MCF 10A (cell line): ENCODE results near the gene MYH1. TPM values are rescaled to one million over a fixed set of nuclear protein-coding genes. Genes with fewer than 3 reads are reported as not detected.
"Not testable (repeated sequence)": the region's sequence is repeated elsewhere in the genome, so short reads cannot be mapped to it uniquely, and the experiment has no call there.

Source experiments
- BruUV-seq: library from RNA; stranded (reverse); fragments of 400-500 nt; replicated peaks from 2 replicates; lab custom pipeline; 2021; lab: Mats Ljungman, UMichigan
- CTCF ChIA-PET: fragments of 300-600 bp; sonication (Branson Sonifier 250); formaldehyde crosslinking; extraction: SDS; loops from one replicate; lab custom pipeline; 2021; ENCODE audit warnings: antibody characterized with exemption, inconsistent platforms; lab: Yijun Ruan, JAX
- POLR2A ChIA-PET: fragments of 300-600, 350-650 bp; sonication (Branson Sonifier 250); formaldehyde crosslinking; extraction: SDS; loops from one replicate; lab custom pipeline; 2020; ENCODE audit warnings: antibody characterized with exemption, inconsistent platforms; lab: Yijun Ruan, JAX
- DNase-seq: peaks from one replicate; pipeline ENCODE4 v3.0.0-alpha.2; 2018; ENCODE audit not compliant: unreplicated experiment
- H3K27ac Mint-ChIP-seq: one replicate; pipeline ENCODE4 v1.8.0; 2022; ENCODE audit warnings: mild to moderate bottlenecking, low read depth, mixed read lengths; ENCODE audit not compliant: unreplicated experiment
- H3K27me3 Mint-ChIP-seq: one replicate; pipeline ENCODE4 v1.8.0; 2022; ENCODE audit warnings: mixed read lengths; ENCODE audit not compliant: insufficient read depth, unreplicated experiment
- H3K36me3 Mint-ChIP-seq: one replicate; pipeline ENCODE4 v1.8.0; 2022; ENCODE audit warnings: mild to moderate bottlenecking, moderate library complexity, mixed read lengths; ENCODE audit not compliant: insufficient read depth, unreplicated experiment
- H3K4me1 Mint-ChIP-seq: one replicate; pipeline ENCODE4 v1.8.0; 2022; ENCODE audit warnings: mixed read lengths; ENCODE audit not compliant: insufficient read depth, unreplicated experiment
- H3K4me3 Mint-ChIP-seq: one replicate; pipeline ENCODE4 v1.8.0; 2022; ENCODE audit warnings: mild to moderate bottlenecking, moderate library complexity, mixed read lengths; ENCODE audit not compliant: unreplicated experiment
- H3K9me3 Mint-ChIP-seq: one replicate; pipeline ENCODE4 v1.8.0; 2022; ENCODE audit warnings: mixed read lengths; ENCODE audit not compliant: unreplicated experiment
- intact Hi-C: fragments of 100-400 bp; cut with micrococcal nuclease; formaldehyde crosslinking; loops from 2 replicates; pipeline ENCODE4 v1.14.1; 2022
- total RNA-seq: library from RNA; stranded (reverse); gene quantifications from 2 replicates; pipeline ENCODE4 v1.2.3, GENCODE V29; 2022
- TF ChIP-seq, protein P1 (sequence below): fragments of 200-600 bp; IDR thresholded peaks from one replicate; pipeline ENCODE4 v1.8.0; 2022; ENCODE audit warnings: antibody characterized with exemption, mild to moderate bottlenecking; ENCODE audit not compliant: unreplicated experiment

The MYH1 gene
- total RNA-seq, 1 experiment from 2014 or later, result not detected

GRCh38 chr17:10556301-10557005 is 38.1 kb upstream of the MYH1 start:
- ChIA-PET POLR2A (no interaction called here), CTCF (interaction anchor here (0.6 to 1.2 kb wide), 3 partner anchors 61 to 1354 kb away, joined by 3 read pairs; no protein-coding TSS in a partner anchor)
- H3K4me1 Mint-ChIP-seq, result no peaks in the 10 kb centered on the region
- H3K27me3 Mint-ChIP-seq, result no peaks in the 10 kb centered on the region
- H3K27ac Mint-ChIP-seq, result no peak overlapping the region
- intact Hi-C loops, result no loop called here
- no peaks in the 10 kb centered on the region for H3K36me3 Mint-ChIP-seq
- H3K9me3 Mint-ChIP-seq, result no peaks in the 10 kb centered on the region
- TF ChIP-seq, protein P1, sequence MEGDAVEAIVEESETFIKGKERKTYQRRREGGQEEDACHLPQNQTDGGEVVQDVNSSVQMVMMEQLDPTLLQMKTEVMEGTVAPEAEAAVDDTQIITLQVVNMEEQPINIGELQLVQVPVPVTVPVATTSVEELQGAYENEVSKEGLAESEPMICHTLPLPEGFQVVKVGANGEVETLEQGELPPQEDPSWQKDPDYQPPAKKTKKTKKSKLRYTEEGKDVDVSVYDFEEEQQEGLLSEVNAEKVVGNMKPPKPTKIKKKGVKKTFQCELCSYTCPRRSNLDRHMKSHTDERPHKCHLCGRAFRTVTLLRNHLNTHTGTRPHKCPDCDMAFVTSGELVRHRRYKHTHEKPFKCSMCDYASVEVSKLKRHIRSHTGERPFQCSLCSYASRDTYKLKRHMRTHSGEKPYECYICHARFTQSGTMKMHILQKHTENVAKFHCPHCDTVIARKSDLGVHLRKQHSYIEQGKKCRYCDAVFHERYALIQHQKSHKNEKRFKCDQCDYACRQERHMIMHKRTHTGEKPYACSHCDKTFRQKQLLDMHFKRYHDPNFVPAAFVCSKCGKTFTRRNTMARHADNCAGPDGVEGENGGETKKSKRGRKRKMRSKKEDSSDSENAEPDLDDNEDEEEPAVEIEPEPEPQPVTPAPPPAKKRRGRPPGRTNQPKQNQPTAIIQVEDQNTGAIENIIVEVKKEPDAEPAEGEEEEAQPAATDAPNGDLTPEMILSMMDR, result no peak
- no TSS peak for BruUV-seq
- DNase-seq, result no peak
- H3K4me3 Mint-ChIP-seq, result no peak overlapping the region

GRCh38 chr17:10550014-10550413 is 31.7 kb upstream of the MYH1 start:
- no peak for DNase-seq
- Mint-ChIP-seq H3K27ac (no peak overlapping the region), H3K4me3 (no peak overlapping the region), H3K4me1 (no peaks in the 10 kb centered on the region), H3K27me3 (no peaks in the 10 kb centered on the region), H3K9me3 (no peaks in the 10 kb centered on the region), H3K36me3 (no peaks in the 10 kb centered on the region)
- CTCF ChIA-PET, result no interaction called here
- intact Hi-C loops, result no loop called here
- POLR2A ChIA-PET, result no interaction called here
- TF ChIP-seq, protein P1, result no peak
- BruUV-seq, result no TSS peak

GRCh38 chr17:10549096-10549842 is 30.9 kb upstream of the MYH1 start, which contains the start of gene MYH2:
Gene MYH2, minus strand, starts transcription at chr17:10549658. Its CDS starts 1,738 bp downstream, at chr17:10547920.
- H3K27me3 Mint-ChIP-seq, result no peaks in the 10 kb centered on the region
- no peak within 1 kb of the TSS for H3K27ac Mint-ChIP-seq
- no peaks in the 10 kb centered on the region for H3K4me1 Mint-ChIP-seq
- ChIA-PET POLR2A (no interaction called here), CTCF (no interaction called here)
- no peak within 1 kb of the TSS for H3K4me3 Mint-ChIP-seq
- H3K9me3 Mint-ChIP-seq, result no peaks in the 10 kb centered on the region
- intact Hi-C loops, result no loop called here
- no TSS peak for BruUV-seq
- no peak for DNase-seq
- TF ChIP-seq, protein P1, result no peak
- no peaks in the 10 kb centered on the region for H3K36me3 Mint-ChIP-seq

- H3K4me1 Mint-ChIP-seq, result peaks cover 6% of the 10 kb centered on the region
- H3K36me3 Mint-ChIP-seq, result no peaks in the 10 kb centered on the region
- H3K27ac Mint-ChIP-seq, result no peak overlapping the region
- DNase-seq, result no peak
- BruUV-seq, result no TSS peak
- H3K27me3 Mint-ChIP-seq, result no peaks in the 10 kb centered on the region
- POLR2A ChIA-PET, result no interaction called here
- intact Hi-C loops, result no loop called here
- H3K4me3 Mint-ChIP-seq, result no peak overlapping the region
- TF ChIP-seq, protein P1, result no peak
- H3K9me3 Mint-ChIP-seq, result no peaks in the 10 kb centered on the region
- CTCF ChIA-PET, result no interaction called here
Measured at GRCh38 chr17:10547351-10547750, 29.0 kb upstream of the MYH1 start.

GRCh38 chr17:10543486-10543885 is 25.1 kb upstream of the MYH1 start:
- intact Hi-C loops, H3K4me1 Mint-ChIP-seq, POLR2A ChIA-PET, H3K27ac Mint-ChIP-seq, H3K27me3 Mint-ChIP-seq, CTCF ChIA-PET, H3K9me3 Mint-ChIP-seq, H3K36me3 Mint-ChIP-seq, DNase-seq, H3K4me3 Mint-ChIP-seq, BruUV-seq: not testable (repeated sequence)

- H3K9me3 Mint-ChIP-seq, CTCF ChIA-PET, H3K4me3 Mint-ChIP-seq, intact Hi-C loops, H3K27ac Mint-ChIP-seq, BruUV-seq, H3K36me3 Mint-ChIP-seq, DNase-seq, H3K4me1 Mint-ChIP-seq, POLR2A ChIA-PET: not testable (repeated sequence)
- peaks cover 10% of the 10 kb centered on the region for H3K27me3 Mint-ChIP-seq
Measured at GRCh38 chr17:10541179-10541578, 22.8 kb upstream of the MYH1 start.
